GM19193 (cell line): ENCODE measurements around the gene TMEM167A.

Experiments
- POLR2A ChIP-seq: IDR thresholded peaks from 4 replicates; pipeline ENCODE4 v1.6.1; 2011; ENCODE audit not compliant: insufficient read depth, insufficient read length; ENCODE audit errors: extremely low read depth

Gene TMEM167A, protein sequence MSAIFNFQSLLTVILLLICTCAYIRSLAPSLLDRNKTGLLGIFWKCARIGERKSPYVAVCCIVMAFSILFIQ

DNA sequence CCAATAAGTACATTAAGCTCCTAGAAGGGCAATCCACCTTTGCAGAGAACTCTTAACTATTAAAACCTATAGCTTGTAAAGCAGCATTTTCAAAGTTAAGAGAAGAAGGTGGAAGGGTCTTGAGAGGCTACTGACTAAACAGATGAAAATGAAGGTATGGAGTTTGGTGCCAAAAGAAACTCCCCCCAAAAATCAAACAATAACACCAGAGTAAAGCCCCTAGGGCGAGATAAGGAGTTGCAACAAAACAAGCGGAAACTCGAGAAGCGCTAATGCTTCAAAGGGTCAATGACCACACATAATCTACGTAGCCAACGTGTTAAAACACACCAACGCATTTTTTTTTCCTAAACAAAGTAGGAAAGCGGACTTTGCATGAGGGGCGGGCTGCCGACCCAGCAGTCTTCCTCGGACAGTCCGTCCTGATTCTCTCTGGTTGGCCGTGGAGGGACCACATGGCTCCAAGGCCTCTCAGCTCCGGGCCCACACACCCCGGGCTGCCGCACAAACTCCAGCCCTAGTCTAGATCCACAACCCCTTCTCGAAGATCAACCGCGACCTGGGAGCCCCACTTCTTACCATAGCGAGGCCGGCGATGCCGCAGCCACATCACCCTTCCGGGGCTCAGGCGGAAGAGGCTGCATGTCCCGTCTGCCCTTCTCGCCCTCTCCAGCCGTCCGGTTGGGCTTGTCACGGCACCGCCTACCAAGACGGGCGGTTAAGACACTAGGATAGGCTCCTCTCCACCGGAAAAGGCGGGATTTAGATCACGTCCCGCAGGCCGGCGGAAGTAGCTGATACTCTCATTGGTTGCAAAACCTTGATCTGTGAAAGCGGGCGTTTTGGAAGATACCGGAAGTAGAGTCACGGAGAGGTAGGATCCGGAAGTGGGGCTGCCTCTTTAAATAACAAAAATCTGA lies at the start of gene TMEM167A, which contains the start of gene XRCC4:
Gene TMEM167A (minus strand): TSS at position 653 of the 920 bp plus-strand sequence. CDS start 71 bp downstream, at position 582.
Gene XRCC4 (plus strand): TSS at position 806 of the 920 bp plus-strand sequence. CDS start 27,373 bp downstream, outside the sequence.
- TF ChIP-seq POLR2A, result peak; percentile 98

DNA sequence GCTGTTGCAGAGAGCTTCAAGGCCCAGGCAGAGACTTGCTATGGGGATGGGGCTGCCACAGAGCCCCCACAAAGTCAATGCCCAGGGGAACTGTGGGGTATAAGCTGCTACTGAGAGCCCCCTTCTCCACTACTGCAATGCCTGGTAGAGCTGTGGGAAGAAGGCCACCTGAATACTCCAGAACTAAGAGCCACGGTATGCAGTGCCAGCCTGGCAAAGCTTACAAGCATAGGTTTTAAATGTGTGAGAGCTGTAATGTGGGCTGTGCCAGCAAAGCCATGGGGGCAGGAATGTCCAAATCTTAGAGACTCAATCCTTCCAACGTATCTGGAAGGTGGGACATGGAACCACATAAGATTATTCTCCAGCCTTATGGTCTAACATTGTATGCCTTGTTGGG lies 49.3 kb upstream of the TMEM167A start:
- TF ChIP-seq POLR2A, result no peak

DNA sequence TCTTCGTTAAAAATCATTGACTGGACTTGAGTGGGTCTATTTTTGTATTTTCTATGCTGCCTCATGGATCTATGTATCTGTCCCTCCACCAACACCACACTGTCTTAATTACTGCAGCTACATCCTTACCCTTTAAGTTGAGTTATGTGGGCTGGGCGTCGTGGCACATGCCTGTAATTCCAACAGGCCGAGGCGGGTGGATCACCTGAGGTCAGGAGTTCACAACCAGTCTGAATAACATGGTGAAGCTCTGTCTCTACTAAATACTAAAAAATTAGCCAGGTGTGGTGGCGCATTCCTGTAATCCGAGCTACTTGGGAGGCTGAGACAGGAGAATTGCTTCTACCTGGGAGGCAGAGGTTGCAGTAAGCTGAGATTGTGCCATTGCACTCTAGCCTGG lies 48.4 kb upstream of the TMEM167A start:
- no peak for TF ChIP-seq POLR2A

DNA sequence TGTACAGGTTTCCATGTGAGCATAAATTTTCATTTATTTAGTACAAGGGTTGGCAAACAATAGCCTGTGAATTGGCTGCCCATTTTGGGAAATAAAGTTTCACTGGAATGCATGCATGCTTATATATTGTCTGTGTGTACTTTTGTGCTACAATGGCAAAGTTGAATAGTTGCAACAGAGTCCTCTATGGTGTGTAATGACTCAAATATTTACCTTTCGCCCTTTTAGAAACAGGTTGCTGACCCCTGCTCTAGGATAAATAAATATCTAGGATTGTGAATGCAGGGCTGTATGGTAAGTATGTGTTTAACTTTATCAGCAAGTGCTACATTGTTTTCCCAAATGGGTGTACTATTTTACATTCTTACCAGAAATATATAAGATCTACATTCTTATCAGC lies 47.4 kb upstream of the TMEM167A start:
- no peak for TF ChIP-seq POLR2A

DNA sequence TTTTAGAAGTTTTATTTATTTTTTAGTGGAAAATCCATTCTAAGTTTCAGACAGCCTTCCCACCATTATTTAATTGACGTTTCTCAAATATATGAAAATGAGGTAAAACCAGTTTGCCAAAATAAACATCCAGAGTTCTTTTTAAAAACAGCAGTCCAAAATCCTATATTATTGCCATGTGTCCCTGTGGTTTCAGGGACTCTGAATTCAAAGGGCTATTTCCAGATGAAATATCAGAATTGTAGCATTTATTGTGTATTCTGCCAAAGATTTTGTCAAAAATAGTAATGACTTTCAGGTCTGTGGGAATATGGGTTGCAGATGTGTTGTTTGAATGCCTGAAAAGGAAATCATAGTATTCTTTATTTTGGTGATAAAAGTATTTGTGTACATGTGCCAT lies 41.8 kb upstream of the TMEM167A start:
- no peak for TF ChIP-seq POLR2A

DNA sequence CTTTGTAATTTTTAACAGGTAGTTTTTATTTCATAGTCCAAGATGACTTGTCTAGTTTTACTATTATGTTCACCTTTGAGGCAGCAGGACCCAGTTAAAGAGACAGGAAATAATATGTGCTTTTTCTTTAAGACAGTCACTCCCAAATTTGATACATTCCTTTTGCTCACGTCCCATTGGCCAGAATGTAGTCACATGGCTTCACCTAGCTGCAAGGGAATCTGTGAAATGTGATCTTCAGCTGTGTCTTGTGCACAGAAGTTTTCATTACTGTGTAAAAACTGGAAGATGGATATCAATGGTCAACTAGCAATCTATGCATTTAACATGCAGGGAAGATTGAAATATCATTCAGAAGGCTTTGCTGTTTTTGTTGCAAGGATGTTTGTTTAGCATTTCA lies 41.3 kb upstream of the TMEM167A start:
- TF ChIP-seq POLR2A, result no peak

DNA sequence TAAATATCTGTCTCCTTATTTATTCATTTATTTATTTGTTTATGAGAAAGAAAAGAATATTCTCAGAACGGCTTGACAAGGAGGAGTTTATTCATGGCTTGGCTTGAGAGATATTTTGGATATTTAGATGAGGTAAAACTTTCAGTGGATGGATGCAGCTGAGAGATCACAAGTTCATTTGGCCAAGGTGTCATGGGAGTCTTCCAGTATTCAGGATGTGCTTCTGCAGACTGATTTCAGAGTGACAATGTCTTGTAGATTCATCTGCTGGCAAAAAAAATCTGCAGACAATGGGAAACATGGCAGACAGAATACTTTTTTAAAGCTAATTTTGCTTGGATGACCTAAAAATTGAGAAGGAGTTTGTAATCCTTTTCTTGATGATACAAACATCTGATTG lies 38.6 kb upstream of the TMEM167A start:
- no peak for TF ChIP-seq POLR2A

DNA sequence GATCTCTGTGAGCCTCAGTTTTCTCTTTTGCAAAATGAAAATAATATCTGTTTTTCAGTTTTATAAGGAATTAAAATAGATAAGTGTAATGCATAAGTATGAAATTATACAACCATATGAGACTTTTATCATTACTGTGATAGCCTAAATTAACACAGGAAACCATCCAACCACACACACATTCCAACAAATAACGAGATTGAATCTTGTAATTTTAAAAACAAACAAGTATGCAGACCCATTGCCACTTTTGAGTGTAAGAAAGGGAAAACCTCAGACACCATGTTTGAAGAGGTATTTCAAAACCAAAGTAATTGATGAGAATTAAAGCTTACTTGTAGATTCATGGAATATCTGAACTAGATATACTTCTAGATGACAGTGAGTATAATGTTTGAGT lies 32.2 kb upstream of the TMEM167A start:
- TF ChIP-seq POLR2A, result no peak

DNA sequence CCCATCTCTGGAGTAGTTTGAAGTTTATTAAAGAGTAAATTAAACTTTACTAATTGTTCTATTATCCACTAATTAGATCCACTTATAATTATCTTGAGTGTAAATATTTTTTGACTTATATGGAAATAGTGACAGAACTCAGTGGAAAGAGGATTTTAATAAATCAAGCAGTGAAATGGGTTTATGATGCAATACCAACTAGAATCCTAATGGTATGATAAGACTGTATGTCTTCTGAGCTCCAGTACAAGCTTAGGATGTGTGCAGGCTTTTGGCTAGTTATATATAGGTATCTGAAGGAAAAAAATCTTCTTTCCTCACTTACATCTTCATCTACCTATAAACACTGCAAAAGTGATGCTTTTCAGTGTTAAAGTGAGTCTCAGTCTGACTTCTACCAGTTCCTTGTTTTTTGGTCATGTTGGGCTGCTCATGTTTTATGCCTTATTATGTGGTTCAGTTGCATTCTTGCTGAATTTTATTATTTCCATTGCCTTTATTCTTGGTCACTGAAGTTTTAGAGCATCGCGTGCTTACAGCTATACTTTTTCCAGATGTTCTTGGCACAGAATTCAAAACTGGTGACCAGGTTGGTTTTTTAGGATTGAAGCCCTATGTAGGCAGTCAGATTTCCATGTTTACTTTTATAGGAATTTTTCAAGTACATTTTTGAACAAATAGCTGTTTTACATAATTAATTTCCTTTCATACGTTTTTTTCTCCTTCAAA lies 30.7 kb upstream of the TMEM167A start:
- no peak for TF ChIP-seq POLR2A

DNA sequence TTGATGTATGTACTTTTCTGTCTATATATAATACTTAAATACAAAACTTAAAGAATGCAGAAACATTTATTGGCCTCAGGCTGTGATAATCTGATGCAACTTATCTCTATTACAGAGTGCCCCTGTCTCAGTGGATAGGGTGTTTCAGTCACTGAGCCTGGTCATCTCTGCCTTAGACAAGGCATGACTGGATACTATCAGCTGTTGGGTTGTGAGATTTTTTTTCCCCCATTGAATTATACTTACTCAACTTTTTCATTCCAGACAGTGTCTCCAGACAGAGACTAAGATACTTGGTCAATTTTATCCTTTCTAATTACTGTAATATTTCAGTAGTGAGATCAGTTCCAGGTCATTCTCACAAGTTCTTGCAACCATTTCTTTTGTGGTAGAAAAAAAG lies 26.8 kb upstream of the TMEM167A start:
- no peak for TF ChIP-seq POLR2A

DNA sequence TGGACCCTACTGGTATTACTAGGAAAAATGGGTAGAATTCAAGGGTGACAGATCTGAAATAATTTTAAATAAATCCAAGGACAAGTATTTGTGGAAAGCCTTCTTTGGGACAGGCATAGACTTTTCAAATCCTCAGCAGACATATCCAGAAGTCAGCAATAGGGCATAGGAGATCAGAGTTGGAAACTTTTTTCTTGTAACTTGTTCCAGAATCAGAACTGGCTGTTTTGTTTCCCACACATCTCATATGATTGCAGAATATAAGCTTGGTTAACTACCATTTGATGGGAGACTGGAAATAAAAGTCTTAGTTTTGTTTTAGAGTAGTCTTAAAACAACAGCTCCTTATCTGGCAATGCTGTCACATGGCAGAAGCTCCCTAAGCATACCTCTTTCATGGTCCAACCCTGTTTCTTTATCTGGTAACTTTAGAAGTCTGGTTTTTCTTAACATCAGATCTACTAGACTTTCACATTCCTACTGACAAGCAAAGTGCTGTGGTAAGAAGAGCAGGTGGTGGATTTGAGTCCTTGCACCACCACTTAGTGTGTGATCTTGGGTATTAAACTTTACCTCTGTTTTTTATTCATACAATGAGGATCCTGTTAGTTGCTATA lies 25.3 kb upstream of the TMEM167A start:
- no peak for TF ChIP-seq POLR2A

DNA sequence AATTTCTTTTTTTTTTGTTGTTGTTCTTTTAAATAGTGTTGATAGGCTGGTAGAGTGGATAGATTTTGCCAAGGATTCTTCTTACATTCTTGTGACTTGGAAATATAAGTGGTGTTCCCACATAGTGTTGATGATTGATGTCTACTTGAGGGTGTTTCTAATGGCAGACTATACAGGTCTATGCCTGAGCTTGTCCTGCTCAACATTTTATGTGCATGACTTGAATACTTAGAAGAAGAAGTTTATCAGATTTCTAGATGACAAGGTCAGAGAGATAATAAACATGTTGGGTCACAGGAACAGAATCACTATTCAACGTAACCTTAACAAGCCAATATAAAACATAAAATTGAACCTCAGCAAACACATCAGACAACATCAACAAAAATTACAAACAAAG lies 24.3 kb upstream of the TMEM167A start:
- TF ChIP-seq POLR2A, result no peak

DNA sequence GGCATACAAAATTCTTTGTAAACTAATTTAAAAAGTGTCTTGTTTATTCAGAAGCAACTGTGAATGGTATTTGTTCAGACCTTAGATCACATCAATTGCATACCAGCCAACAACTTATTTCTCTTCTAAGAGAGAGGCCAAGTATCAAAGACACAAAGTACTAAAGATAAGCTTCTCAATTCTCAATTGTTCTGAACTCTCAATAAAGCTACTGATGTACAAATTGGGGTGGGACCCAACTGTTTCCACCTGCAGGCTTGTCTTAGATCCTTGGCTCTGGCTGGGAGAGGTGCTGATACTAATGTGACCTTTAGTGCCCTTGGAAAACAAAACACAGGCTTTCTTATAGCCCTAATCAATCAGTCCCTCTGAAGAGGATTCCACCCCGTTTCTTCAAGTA lies 22.3 kb upstream of the TMEM167A start:
- no peak for TF ChIP-seq POLR2A

DNA sequence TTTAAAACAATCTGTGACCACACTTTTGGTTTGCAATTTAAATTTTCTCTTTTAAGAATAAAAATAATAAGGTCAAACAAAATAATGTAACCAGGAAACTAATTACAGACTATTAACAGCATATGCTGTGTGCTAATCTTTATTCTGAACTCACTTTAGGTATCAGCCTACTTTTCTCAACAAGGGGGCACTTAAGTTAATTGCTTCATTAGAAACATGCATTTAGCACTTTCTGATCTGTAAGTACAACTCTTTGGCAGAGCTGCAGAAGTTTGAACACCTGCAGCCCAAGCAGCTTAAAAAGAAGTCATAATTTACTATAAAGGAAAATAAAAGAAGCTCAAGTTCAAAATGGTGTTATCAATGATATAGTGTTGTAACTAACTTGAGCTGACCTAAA lies 21.8 kb upstream of the TMEM167A start:
- no peak for TF ChIP-seq POLR2A

DNA sequence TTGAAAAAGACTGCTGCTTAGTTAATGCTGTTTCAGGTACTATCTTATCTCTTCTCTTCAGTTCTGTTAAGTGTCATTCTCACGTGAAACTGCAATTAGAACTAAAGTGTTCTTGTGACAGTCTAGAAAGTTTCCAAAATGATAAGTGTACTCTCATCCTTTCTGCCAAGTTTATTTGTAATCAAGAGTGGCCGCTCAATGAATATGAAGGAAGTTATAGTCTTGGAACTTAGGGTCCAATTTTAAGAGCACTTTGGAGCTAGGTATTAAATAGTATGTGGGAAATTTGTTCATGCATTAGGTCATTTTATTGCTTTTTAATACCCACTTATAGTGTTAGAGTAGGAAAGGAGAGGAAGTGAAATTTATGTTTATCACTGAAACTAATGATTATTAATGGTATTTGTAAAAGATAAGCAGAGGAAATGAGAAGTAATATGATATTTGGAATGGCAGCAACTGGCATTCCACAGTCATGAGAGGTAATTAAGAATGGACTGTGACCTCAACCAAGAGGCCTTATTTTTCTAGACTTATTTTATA lies 20.6 kb upstream of the TMEM167A start:
- no peak for TF ChIP-seq POLR2A
